ENCODE measurements around the gene MAPK9.

MAPK9 gene

GRCh38 chr5:180194410-180195345 is 97.2 kb downstream of the MAPK9 start:
- Histone ChIP-seq H3K4me3 (ENCODE audit: low read depth in 1 of 2, low read length in 2 of 2) (no peak overlapping the region), H3K9me3 (ENCODE audit: control insufficient read depth in 1 of 2, low read length in 2 of 2) (no peaks in the 10 kb centered on the region), H3K27ac (ENCODE audit: low read depth, low read length) (no peak overlapping the region), H3K36me3 (ENCODE audit: control insufficient read depth in 1 of 2, insufficient read depth in 2 of 2, low read length in 2 of 2) (no peaks in the 10 kb centered on the region), H3K27me3 (ENCODE audit: control insufficient read depth in 1 of 2, insufficient read depth in 2 of 2, low read length in 2 of 2) (no peaks in the 10 kb centered on the region), H3K9ac (ENCODE audit: low read depth in 1 of 2, low read length in 2 of 2) (no peak overlapping the region), H3K4me1 (ENCODE audit: control insufficient read depth in 1 of 2, insufficient read depth in 2 of 2, low read length in 2 of 2) (no peaks in the 10 kb centered on the region)

DNA sequence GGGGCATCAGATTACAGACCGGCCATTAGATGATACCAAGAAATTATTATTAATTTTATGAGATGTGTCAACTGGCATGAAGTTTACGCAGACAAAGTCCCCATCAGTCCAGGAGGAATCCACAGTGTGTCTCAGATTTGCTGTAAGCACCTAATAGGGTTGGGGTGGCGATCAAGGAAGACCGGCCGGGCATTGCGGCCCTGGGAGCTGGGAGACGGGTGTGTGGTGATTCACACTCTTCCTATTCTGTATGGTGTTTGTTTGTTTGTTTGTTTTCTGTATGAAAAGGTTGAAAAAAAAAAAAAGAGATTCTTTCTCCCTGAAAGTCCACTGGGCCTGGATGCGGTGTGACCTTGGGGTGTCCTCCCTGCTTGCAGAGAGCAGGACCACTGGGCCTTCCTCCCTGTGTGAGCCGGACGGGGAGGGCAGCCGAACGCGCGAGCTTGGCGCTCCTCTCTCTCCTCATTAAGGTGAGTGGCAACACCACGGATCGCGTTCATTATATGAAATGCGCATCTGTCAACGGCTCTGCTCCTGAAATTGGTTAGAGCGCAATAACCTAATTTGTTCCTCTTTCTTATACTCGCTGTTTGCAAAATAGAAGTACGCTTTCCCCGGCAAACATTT is 98.0 kb downstream of the MAPK9 start:
- Histone ChIP-seq H3K27ac (ENCODE audit: low read depth, low read length) (no peak overlapping the region), H3K4me1 (ENCODE audit: control insufficient read depth in 1 of 2, insufficient read depth in 2 of 2, low read length in 2 of 2) (no peaks in the 10 kb centered on the region), H3K4me3 (ENCODE audit: low read depth in 1 of 2, low read length in 2 of 2) (no peak overlapping the region), H3K27me3 (ENCODE audit: control insufficient read depth in 1 of 2, insufficient read depth in 2 of 2, low read length in 2 of 2) (no peaks in the 10 kb centered on the region), H3K9ac (ENCODE audit: low read depth in 1 of 2, low read length in 2 of 2) (no peak overlapping the region), H3K36me3 (ENCODE audit: control insufficient read depth in 1 of 2, insufficient read depth in 2 of 2, low read length in 2 of 2) (no peaks in the 10 kb centered on the region), H3K9me3 (ENCODE audit: control insufficient read depth in 1 of 2, low read length in 2 of 2) (no peaks in the 10 kb centered on the region)

GRCh38 chr5:180191716-180192115 is 100.2 kb downstream of the MAPK9 start:
- no peak overlapping the region for H3K4me3 ChIP-seq (ENCODE audit: low read depth in 1 of 2, low read length in 2 of 2)

GRCh38 chr5:180187767-180188166 is 104.1 kb downstream of the MAPK9 start:
- H3K9ac ChIP-seq (ENCODE audit: low read depth in 1 of 2, low read length in 2 of 2), result no peak overlapping the region
- peaks cover 2 to 5% of the 10 kb centered on the region in 2 donors for H3K9me3 ChIP-seq (ENCODE audit: control insufficient read depth in 1 of 2, low read length in 2 of 2)
- no peak overlapping the region for H3K4me3 ChIP-seq (ENCODE audit: low read depth in 1 of 2, low read length in 2 of 2)
- H3K36me3 ChIP-seq (ENCODE audit: control insufficient read depth in 1 of 2, insufficient read depth in 2 of 2, low read length in 2 of 2), result no peaks in the 10 kb centered on the region
- H3K27me3 ChIP-seq (ENCODE audit: control insufficient read depth in 1 of 2, insufficient read depth in 2 of 2, low read length in 2 of 2), result no peaks in the 10 kb centered on the region
- H3K27ac ChIP-seq (ENCODE audit: low read depth, low read length), result no peak overlapping the region
- no peaks in the 10 kb centered on the region for H3K4me1 ChIP-seq (ENCODE audit: control insufficient read depth in 1 of 2, insufficient read depth in 2 of 2, low read length in 2 of 2)

More at GRCh38 chr5:180191716-180192115, 100.2 kb downstream of the MAPK9 start:
- H3K27me3 ChIP-seq (ENCODE audit: control insufficient read depth in 1 of 2, insufficient read depth in 2 of 2, low read length in 2 of 2), result no peaks in the 10 kb centered on the region
- peaks cover 2 to 5% of the 10 kb centered on the region in 2 donors for H3K9me3 ChIP-seq (ENCODE audit: control insufficient read depth in 1 of 2, low read length in 2 of 2)
- H3K4me1 ChIP-seq (ENCODE audit: control insufficient read depth in 1 of 2, insufficient read depth in 2 of 2, low read length in 2 of 2), result no peaks in the 10 kb centered on the region
- no peak overlapping the region for H3K9ac ChIP-seq (ENCODE audit: low read depth in 1 of 2, low read length in 2 of 2)
- no peak overlapping the region for H3K27ac ChIP-seq (ENCODE audit: low read depth, low read length)
- H3K36me3 ChIP-seq (ENCODE audit: control insufficient read depth in 1 of 2, insufficient read depth in 2 of 2, low read length in 2 of 2), result no peaks in the 10 kb centered on the region
